H1 (cell line): Measurements from ENCODE around the gene GPT2. TPM values are rescaled to one million over a fixed set of nuclear protein-coding genes. Genes with fewer than 3 reads are reported as not detected.

Source experiments
- CTCF ChIA-PET: fragments of 300-600 bp; sonication (Branson Sonifier 250); formaldehyde crosslinking; loops from one replicate; lab custom pipeline; 2021; ENCODE audit not compliant: partially characterized antibody; lab: Charles Lee
- POLR2A ChIA-PET: fragments of 300-600 bp; sonication (Branson Sonifier 250); formaldehyde crosslinking; loops from one replicate; lab custom pipeline; 2021; ENCODE audit warnings: inconsistent platforms; ENCODE audit not compliant: partially characterized antibody; lab: Charles Lee
- DNase-seq, 2 experiments: peaks; one replicate each; pipeline versions ENCODE4 v3.0.0 to v3.0.0-alpha.2; 2010 to 2022; ENCODE audit warnings: low spot score in 2 of 2, low read depth in 1 of 2, mixed read lengths in 1 of 2
- FAIRE-seq: peaks from 2 replicates; lab custom pipeline; 2011; peaks lifted over from hg19 to GRCh38; lab: Jason Lieb, UNC
- H2AFZ ChIP-seq: 2 replicates; pipeline ENCODE4 v1.8.1; 2012; ENCODE audit warnings: low read length, inconsistent platforms
- H2AK5ac ChIP-seq: 2 replicates; pipeline ENCODE4 v1.6.1; 2013; ENCODE audit warnings: low read depth, low read length
- H2BK120ac ChIP-seq: replicated peaks from 2 replicates; pipeline ENCODE3; 2013; ENCODE audit warnings: low read depth, low read length, inconsistent platforms
- H2BK12ac ChIP-seq: 2 replicates; pipeline ENCODE4 v1.6.1; 2013; ENCODE audit warnings: low read depth, low read length
- H2BK15ac ChIP-seq: 2 replicates; pipeline ENCODE4 v1.6.1; 2013; ENCODE audit warnings: low read length
- H2BK20ac ChIP-seq: 2 replicates; pipeline ENCODE4 v1.6.1; 2013; ENCODE audit warnings: low read length
- H2BK5ac ChIP-seq: 2 replicates; pipeline ENCODE4 v1.6.1; 2013; ENCODE audit warnings: low read depth, low read length
- H3K14ac ChIP-seq: 2 replicates; pipeline ENCODE4 v1.6.1; 2013; ENCODE audit warnings: inconsistent platforms; ENCODE audit not compliant: insufficient read length
- H3K18ac ChIP-seq: 2 replicates; pipeline ENCODE4 v1.6.1; 2013; ENCODE audit warnings: low read length; ENCODE audit errors: extremely low read depth
- H3K23ac ChIP-seq: 2 replicates; pipeline ENCODE4 v1.6.1; 2013; ENCODE audit warnings: inconsistent platforms; ENCODE audit not compliant: insufficient read length
- H3K23me2 ChIP-seq: 2 replicates; pipeline ENCODE4 v1.6.1; 2013; ENCODE audit warnings: low read depth, low read length
- H3K27ac ChIP-seq: 2 replicates; pipeline ENCODE4 v1.6.1; 2011; ENCODE audit warnings: low read depth, low read length, inconsistent platforms
- H3K27me3 ChIP-seq, 4 experiments: replicated peaks in 1 of 4; 1 replicate in 1 of 4; 2 replicates in 3 of 4; pipeline versions ENCODE4 v1.6.1 to v1.8.1; 2011 to 2013; ENCODE audit warnings: low read length in 3 of 4, mild to moderate bottlenecking in 3 of 4, inconsistent platforms in 2 of 4, mixed read lengths in 2 of 4, moderate library complexity in 1 of 4; ENCODE audit not compliant: control insufficient read depth in 3 of 4, insufficient read depth in 3 of 4; ENCODE audit errors: extremely low read depth in 1 of 4
- H3K36me3 ChIP-seq, 4 experiments: 2 replicates each; pipeline versions ENCODE4 v1.6.1 to v1.8.1; 2011 to 2013; ENCODE audit warnings: mild to moderate bottlenecking in 4 of 4, low read length in 3 of 4, moderate library complexity in 2 of 4, control low read depth in 1 of 4, inconsistent platforms in 1 of 4; ENCODE audit not compliant: insufficient read depth in 4 of 4, control insufficient read depth in 2 of 4
- H3K4ac ChIP-seq: replicated peaks from 2 replicates; pipeline ENCODE3; 2013; ENCODE audit warnings: low read length, low read depth, mixed read lengths, inconsistent platforms; ENCODE audit not compliant: insufficient read length
- H3K4me1 ChIP-seq, 4 experiments: replicated peaks in 1 of 4; 1 replicate in 1 of 4; 2 replicates in 3 of 4; pipeline versions ENCODE4 v1.6.1 to v1.8.1; 2011 to 2013; ENCODE audit warnings: low read length in 3 of 4, inconsistent platforms in 2 of 4, mixed read lengths in 1 of 4; ENCODE audit not compliant: insufficient read depth in 4 of 4, control insufficient read depth in 3 of 4
- H3K4me2 ChIP-seq, 2 experiments: 2 replicates each; pipeline versions ENCODE4 v1.6.1 to v1.8.1; 2011 to 2013; ENCODE audit warnings: low read depth in 2 of 2, low read length in 2 of 2, control low read depth in 1 of 2, inconsistent platforms in 1 of 2, mild to moderate bottlenecking in 1 of 2; ENCODE audit not compliant: insufficient read depth in 1 of 2
- H3K4me3 ChIP-seq, 4 experiments: fragments of 200-600, 300-600 bp in 1 of 4; sonication (generic), shearing (Covaris generic), sonication (Bioruptor Twin) in 1 of 4; 2 replicates each; pipeline versions ENCODE4 v1.5.1 to v1.8.1; 2011 to 2016; ENCODE audit warnings: low read length in 4 of 4, low read depth in 3 of 4, control low read depth in 2 of 4, inconsistent platforms in 2 of 4, mild to moderate bottlenecking in 2 of 4, mixed read lengths in 1 of 4, moderate library complexity in 1 of 4; ENCODE audit not compliant: insufficient read depth in 2 of 4; ENCODE audit errors: extremely low read depth in 1 of 4
- H3K56ac ChIP-seq: replicated peaks from 2 replicates; pipeline ENCODE3; 2013; ENCODE audit warnings: low read depth, mild to moderate bottlenecking, mixed read lengths, low read length, inconsistent platforms; ENCODE audit not compliant: insufficient read length
- H3K79me1 ChIP-seq: 2 replicates; pipeline ENCODE4 v1.6.1; 2013; ENCODE audit warnings: low read depth, low read length, control low read depth
- H3K79me2 ChIP-seq, 2 experiments: 2 replicates each; pipeline versions ENCODE4 v1.6.1 to v1.8.1; 2012 to 2013; ENCODE audit warnings: low read length in 2 of 2, mild to moderate bottlenecking in 2 of 2, inconsistent platforms in 1 of 2; ENCODE audit not compliant: insufficient read depth in 2 of 2, control insufficient read depth in 1 of 2
- H3K9ac ChIP-seq, 4 experiments: replicated peaks in 1 of 4; 1 replicate in 1 of 4; 2 replicates in 3 of 4; pipeline versions ENCODE4 v1.6.1 to v1.8.1; 2011 to 2013; ENCODE audit warnings: low read depth in 3 of 4, low read length in 3 of 4, control low read depth in 2 of 4, mild to moderate bottlenecking in 2 of 4, moderate library complexity in 2 of 4, inconsistent platforms in 1 of 4; ENCODE audit errors: extremely low read depth in 1 of 4
- H3K9me3 ChIP-seq, 2 experiments: 2 replicates each; pipeline versions ENCODE4 v1.6.1 to v1.8.1; 2012 to 2013; ENCODE audit warnings: mild to moderate bottlenecking in 2 of 2, moderate library complexity in 2 of 2, control low read depth in 1 of 2, inconsistent platforms in 1 of 2, low read depth in 1 of 2, low read length in 1 of 2, mixed read lengths in 1 of 2; ENCODE audit not compliant: insufficient read depth in 2 of 2
- H4K20me1 ChIP-seq, 2 experiments: replicated peaks in 1 of 2; 2 replicates each; pipeline versions ENCODE3 to v1.8.1; 2011 to 2013; ENCODE audit warnings: inconsistent platforms in 2 of 2, low read length in 2 of 2, mild to moderate bottlenecking in 1 of 2; ENCODE audit not compliant: insufficient read depth in 2 of 2, control insufficient read depth in 1 of 2
- H4K5ac ChIP-seq: 2 replicates; pipeline ENCODE4 v1.6.1; 2013; ENCODE audit warnings: low read length, low read depth, mixed read lengths, inconsistent platforms; ENCODE audit not compliant: insufficient read length
- H4K8ac ChIP-seq: 2 replicates; pipeline ENCODE4 v1.8.0; 2013; ENCODE audit warnings: mild to moderate bottlenecking, moderate library complexity, low read length, inconsistent platforms; ENCODE audit not compliant: insufficient read depth; ENCODE audit errors: extremely low read depth
- H4K91ac ChIP-seq: replicated peaks from 2 replicates; pipeline ENCODE3; 2013; ENCODE audit warnings: low read length, mixed read lengths, inconsistent platforms; ENCODE audit not compliant: insufficient read length
- CEBPB ChIP-seq: IDR thresholded peaks from 2 replicates; pipeline ENCODE4 v1.6.1; 2012; ENCODE audit warnings: low read depth, low read length
- JUN ChIP-seq: IDR thresholded peaks from 2 replicates; pipeline ENCODE4 v1.6.1; 2011; ENCODE audit warnings: low read depth, mild to moderate bottlenecking, improper control_type of control experiment, low read length
- KDM4A ChIP-seq: IDR thresholded peaks from one replicate; pipeline ENCODE4 v1.7.1; 2012; ENCODE audit warnings: low read depth, mild to moderate bottlenecking, moderate library complexity, low read length, inconsistent platforms; ENCODE audit not compliant: severe bottlenecking
- POLR2A ChIP-seq, 2 experiments: IDR thresholded peaks; 1 replicate in 1 of 2; 2 replicates in 1 of 2; pipeline ENCODE4 v1.6.1; 2011; ENCODE audit warnings: low read depth in 2 of 2, low read length in 2 of 2, mild to moderate bottlenecking in 2 of 2; ENCODE audit errors: control extremely low read depth in 1 of 2
- POLR2AphosphoS5 ChIP-seq: IDR thresholded peaks from 2 replicates; pipeline ENCODE4 v1.6.1; 2011; ENCODE audit warnings: low read depth, low read length
- SP1 ChIP-seq: IDR thresholded peaks from 2 replicates; pipeline ENCODE4 v1.6.1; 2011; ENCODE audit warnings: low read depth, low read length
- TAF1 ChIP-seq: IDR thresholded peaks from 2 replicates; pipeline ENCODE4 v1.6.1; 2011; ENCODE audit warnings: mild to moderate bottlenecking, low read depth, low read length
- WGBS, 2 experiments: shearing (Covaris generic) in 1 of 2; methylation state at CpG; one replicate each; pipeline versions ENCODE4 v1.1.6 to v1.1.7; 2013 to 2015; ENCODE audit warnings: low lambda C conversion rate in 2 of 2, mixed read lengths in 2 of 2, inconsistent platforms in 1 of 2, low coverage in 1 of 2, missing lambda C conversion rate in 1 of 2; ENCODE audit not compliant: insufficient replicate concordance in 2 of 2, insufficient coverage in 1 of 2, insufficient read length in 1 of 2; ENCODE audit errors: extremely low coverage in 1 of 2, missing lambda C conversion rate in 1 of 2; 5-methylcytosine and 5-hydroxymethylcytosine counted together
- polyA plus RNA-seq, 7 experiments: library from polyadenylated mRNA; depleted of rRNA in 3 of 7; stranded (reverse) in 5 of 7; unstranded in 2 of 7; fragments of >200 nt in 5 of 7; fragments of 200-250 nt in 2 of 7; gene quantifications; 1 replicate in 5 of 7; 2 replicates in 1 of 7; 4 replicates in 1 of 7; pipeline versions ENCODE4 v1.2.1 to v1.2.3, GENCODE V29; 2011 to 2013; ENCODE audit warnings: missing spikeins in 2 of 7, mixed read lengths in 2 of 7
- total RNA-seq: library from RNA; stranded (reverse); fragmentation: NEBNext Ultra II Directional; extraction: Animal tissue kit (Norgen Biotek cat#: 25700); gene quantifications from 2 replicates; pipeline ENCODE4 v1.2.1, GENCODE V29; 2021
- TF ChIP-seq, protein P1 (sequence below): IDR thresholded peaks from 2 replicates; pipeline ENCODE4 v1.6.1; 2011; ENCODE audit warnings: low read length, improper control_type of control experiment
- TF ChIP-seq, protein P2 (sequence below): IDR thresholded peaks from 2 replicates; pipeline ENCODE4 v1.6.1; 2011; ENCODE audit warnings: low read depth, mild to moderate bottlenecking, low read length; ENCODE audit not compliant: insufficient read depth

Gene GPT2
- total and polyA plus RNA-seq, 2 of the 8 experiments (the other 6 are each of a cell fraction or from before 2014, with no cell fraction given) = 71.6 to 94.1 TPM

DNA sequence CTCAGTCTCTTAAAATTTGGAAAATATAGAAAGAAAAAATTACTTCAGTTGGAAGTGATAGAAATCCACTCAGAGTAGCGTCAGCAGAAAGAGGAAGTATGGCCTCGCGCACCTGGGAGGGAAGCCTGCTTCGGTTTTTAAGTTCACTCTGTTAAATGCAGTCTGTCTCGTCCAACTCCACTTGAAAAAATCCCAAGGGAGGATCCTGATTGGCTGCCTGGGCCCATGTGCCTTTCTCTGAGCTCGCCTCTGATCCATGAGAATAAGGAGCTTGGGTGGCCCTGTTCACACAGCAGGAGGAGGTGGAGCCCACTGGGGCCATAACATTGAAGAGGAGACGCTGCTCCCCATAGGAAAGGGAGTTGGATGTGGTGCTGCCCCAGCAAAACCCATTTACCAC is 48.6 kb downstream of the GPT2 start:
- Histone ChIP-seq H3K79me2 (no peaks in the 10 kb centered on the region), H2BK20ac (no peak overlapping the region), H3K14ac (no peak overlapping the region), H3K4ac (no peak overlapping the region), H3K36me3 (peaks cover 0 to 15% (median 12%) of the 10 kb centered on the region in 4 experiments; a peak in 6 of 8 replicates), H2AK5ac (no peak overlapping the region), H2AFZ (no peak overlapping the region), H4K8ac (no peak overlapping the region), H3K4me1 (peaks cover 0 to 3% (median 0%) of the 10 kb centered on the region in 4 experiments; a peak in 1 of 7 replicates), H3K27me3 (no peaks in the 10 kb centered on the region), H3K56ac (no peak overlapping the region), H3K23me2 (no peaks in the 10 kb centered on the region), H3K9me3 (no peaks in the 10 kb centered on the region), H4K5ac (no peak overlapping the region), H2BK15ac (no peak overlapping the region), H3K27ac (no peak overlapping the region), H3K4me3 (no peak overlapping the region), H3K79me1 (no peaks in the 10 kb centered on the region), H3K18ac (no peak overlapping the region), H3K4me2 (peak overlapping the region in 1 of 2 experiments; percentile 15; a peak in 2 of 4 replicates), H2BK12ac (no peak overlapping the region), H4K91ac (no peak overlapping the region), H3K9ac (no peak overlapping the region), H2BK5ac (no peak overlapping the region), H4K20me1 (peaks cover 0 to 5% of the 10 kb centered on the region in 2 experiments), H2BK120ac (no peak overlapping the region), H3K23ac (no peak overlapping the region)
- 53% methylated on average over 7 of the region's 7 CpGs; no CpG with 5 or more reads in 1 of the 2 experiments for WGBS, 2 experiments
- DNase-seq (peak; percentile 54 to 66), FAIRE-seq (peak; percentile 7)
- POLR2A ChIA-PET = interaction anchor here (0.7 to 18.9 kb wide), 10 partner anchors 10 to 89 kb away, joined by 3 to 321 read pairs (median 4); partner anchors contain the start of gene GPT2
- CTCF ChIA-PET = interaction anchor here (0.6 to 1.7 kb wide), 4 partner anchors 38 to 191 kb away, joined by 3 to 6 read pairs (median 3); no protein-coding TSS in a partner anchor
- 0 out of 3 replicates have a peak, but pooled peaks of 1 of the 2 experiments have one; percentile 32 for TF ChIP-seq POLR2A (IDR thresholded peaks at IDR 0.05; ENCODE audit: control extremely low read depth in 1 of 2, low read depth in 2 of 2, low read length in 2 of 2)
- no peak for TF ChIP-seq JUN
- 0 out of 2 replicates have a peak, but pooled peaks have one; percentile 24 for TF ChIP-seq SP1
- TF ChIP-seq, protein P1, sequence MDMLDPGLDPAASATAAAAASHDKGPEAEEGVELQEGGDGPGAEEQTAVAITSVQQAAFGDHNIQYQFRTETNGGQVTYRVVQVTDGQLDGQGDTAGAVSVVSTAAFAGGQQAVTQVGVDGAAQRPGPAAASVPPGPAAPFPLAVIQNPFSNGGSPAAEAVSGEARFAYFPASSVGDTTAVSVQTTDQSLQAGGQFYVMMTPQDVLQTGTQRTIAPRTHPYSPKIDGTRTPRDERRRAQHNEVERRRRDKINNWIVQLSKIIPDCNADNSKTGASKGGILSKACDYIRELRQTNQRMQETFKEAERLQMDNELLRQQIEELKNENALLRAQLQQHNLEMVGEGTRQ = peak; percentile 90
- TF ChIP-seq CEBPB = no peak
- no peak for TF ChIP-seq KDM4A
- no peak for TF ChIP-seq TAF1
- TF ChIP-seq POLR2AphosphoS5 = peak; percentile 47; the same call in 1 of the 2 replicates
- TF ChIP-seq, protein P2, sequence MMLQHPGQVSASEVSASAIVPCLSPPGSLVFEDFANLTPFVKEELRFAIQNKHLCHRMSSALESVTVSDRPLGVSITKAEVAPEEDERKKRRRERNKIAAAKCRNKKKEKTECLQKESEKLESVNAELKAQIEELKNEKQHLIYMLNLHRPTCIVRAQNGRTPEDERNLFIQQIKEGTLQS = peak; percentile 61; the same call in 1 of the 2 replicates
